ENCODE data around the gene RTN4RL2.

Gene RTN4RL2

DNA sequence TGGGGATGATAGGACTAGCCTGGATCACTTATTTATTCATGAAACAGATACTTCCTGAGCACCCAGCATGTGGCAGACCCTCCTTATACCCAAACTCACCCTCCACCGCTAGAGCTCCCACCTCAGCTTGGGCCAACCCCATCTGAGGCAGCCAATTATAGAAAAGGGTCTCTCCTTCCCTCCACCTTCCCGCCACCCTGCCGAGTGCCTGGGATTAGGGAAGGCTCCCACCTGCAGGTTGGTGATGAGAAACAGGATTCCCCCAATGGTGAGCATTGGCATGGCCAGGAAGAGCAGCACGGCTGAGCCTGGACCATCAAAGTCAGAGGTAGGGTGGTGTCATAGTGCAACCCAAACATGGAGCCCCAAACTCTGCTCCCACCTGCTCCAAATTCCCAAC, 39.3 kb upstream of the RTN4RL2 start:
- TF ChIP-seq, protein P1, sequence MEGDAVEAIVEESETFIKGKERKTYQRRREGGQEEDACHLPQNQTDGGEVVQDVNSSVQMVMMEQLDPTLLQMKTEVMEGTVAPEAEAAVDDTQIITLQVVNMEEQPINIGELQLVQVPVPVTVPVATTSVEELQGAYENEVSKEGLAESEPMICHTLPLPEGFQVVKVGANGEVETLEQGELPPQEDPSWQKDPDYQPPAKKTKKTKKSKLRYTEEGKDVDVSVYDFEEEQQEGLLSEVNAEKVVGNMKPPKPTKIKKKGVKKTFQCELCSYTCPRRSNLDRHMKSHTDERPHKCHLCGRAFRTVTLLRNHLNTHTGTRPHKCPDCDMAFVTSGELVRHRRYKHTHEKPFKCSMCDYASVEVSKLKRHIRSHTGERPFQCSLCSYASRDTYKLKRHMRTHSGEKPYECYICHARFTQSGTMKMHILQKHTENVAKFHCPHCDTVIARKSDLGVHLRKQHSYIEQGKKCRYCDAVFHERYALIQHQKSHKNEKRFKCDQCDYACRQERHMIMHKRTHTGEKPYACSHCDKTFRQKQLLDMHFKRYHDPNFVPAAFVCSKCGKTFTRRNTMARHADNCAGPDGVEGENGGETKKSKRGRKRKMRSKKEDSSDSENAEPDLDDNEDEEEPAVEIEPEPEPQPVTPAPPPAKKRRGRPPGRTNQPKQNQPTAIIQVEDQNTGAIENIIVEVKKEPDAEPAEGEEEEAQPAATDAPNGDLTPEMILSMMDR (IDR thresholded peaks at IDR 0.05; ENCODE audit: low read depth, low read length) = no peak
- no peak overlapping the region for H3K4me3 ChIP-seq (ENCODE audit: low read depth, low read length)

DNA sequence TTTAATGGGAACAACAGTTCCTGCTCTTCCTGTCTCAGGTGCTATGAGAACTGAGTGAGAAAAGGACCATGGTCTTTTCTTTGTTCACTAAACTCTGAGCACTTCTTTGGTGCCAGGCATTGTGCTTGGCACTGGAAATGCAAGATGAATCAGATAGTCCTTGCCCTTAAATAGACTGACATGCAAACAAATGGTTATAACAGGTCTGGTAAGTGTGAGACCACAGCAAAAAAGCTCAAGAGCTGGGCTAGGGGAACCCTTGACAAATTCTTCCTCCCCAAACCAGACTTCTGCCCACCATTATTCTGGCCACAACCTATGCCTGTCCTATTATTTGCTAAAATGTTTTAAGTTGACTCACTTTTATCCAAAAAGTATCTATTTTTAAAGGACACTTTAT, 38.5 kb upstream of the RTN4RL2 start:
- no peak overlapping the region for H3K4me3 ChIP-seq (ENCODE audit: low read depth, low read length)
- TF ChIP-seq, protein P1 (IDR thresholded peaks at IDR 0.05; ENCODE audit: low read depth, low read length) = no peak

DNA sequence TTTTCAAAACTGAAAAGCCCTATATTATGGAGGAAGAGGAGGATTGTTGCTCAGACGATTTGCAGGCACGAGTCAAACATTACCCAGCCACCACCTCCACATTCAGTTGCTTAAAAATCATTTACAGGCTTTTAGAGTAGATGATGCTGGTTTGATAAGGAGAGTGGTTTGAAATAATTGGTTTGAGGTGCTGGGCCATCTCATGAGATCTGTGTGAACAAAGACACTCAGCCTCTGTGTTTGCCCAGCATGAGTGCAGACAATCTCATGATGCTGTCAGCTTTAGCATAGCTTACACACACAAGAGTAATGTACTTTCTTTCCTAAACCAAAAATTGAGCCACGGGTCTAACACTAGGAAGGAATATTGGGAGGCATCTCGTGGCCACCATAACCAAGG, 37.7 kb upstream of the RTN4RL2 start:
- TF ChIP-seq, protein P1 (IDR thresholded peaks at IDR 0.05; ENCODE audit: low read depth, low read length) = no peak
- no peak overlapping the region for H3K4me3 ChIP-seq (ENCODE audit: low read depth, low read length)

DNA sequence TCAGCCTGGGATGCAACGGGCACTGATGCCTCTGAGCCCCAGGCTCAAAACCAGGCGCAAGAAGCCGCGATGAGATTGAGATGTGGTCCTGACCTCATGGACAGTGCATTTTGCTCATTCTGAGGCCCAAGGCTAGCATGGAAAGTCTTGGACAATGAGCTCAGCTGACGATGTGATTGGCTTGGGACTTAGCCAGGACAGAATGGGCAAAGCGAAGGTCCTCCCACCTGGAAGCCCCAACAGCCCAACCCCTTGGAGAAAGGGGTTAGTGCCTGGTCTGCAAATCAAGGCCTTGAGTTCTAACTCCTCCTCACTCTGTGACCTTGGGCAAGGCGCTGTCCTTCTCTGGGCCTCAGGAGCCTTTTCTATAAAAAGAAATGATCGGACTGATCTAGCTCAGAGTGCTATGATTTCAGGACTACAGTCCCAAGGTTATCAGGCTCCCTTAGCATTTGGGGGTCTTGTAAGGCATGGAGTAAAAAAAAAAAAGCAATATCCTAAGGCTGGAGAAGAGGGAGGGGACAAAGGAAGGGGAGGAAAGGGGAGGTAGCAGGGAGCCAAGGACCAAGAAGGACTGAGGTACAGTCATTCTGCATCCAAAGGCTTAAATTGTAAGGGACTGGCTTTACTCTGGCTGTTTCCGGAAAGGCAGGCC, 36.1 kb upstream of the RTN4RL2 start:
- H3K4me3 ChIP-seq (ENCODE audit: low read depth, low read length) = no peak overlapping the region
- TF ChIP-seq, protein P1 (IDR thresholded peaks at IDR 0.05; ENCODE audit: low read depth, low read length) = no peak

DNA sequence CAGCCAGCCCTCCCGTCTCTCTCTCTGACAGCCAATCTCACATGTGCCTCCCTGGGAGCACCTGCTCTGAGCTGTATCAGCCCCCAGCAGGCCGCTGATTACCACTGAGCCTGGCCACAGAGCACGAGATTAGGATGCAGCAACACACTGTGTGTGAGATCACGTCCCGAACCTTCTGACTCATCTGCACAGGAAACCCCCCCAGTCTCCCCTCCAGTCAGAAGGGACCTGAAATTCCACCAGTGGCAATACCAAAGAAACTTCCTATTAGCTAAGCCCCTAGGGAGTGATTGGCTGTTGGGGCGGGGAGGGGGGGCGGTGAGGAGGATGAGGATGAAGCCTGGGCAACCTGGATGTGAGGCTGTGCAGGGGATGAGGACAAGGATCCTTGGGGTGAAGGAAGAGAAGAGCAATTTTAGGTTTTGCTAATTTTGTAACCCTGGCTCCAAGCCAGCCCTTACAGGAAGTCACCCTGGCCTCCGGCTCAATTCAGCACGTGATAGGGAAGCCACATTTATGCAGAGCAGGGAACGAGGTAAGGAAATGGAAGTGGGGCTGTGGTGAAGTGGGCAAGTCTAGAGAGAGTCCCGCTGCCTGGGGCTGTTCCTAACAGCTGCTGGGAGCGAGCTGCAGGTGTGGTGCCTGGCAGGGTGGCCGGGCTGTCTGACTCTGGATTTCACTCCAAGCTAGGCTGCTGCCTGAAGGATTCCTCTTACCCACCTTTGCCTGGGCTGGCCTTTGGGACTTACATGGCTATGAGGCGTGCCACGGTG, 35.4 kb upstream of the RTN4RL2 start:
- H3K4me3 ChIP-seq (ENCODE audit: low read depth, low read length) = no peak overlapping the region

DNA sequence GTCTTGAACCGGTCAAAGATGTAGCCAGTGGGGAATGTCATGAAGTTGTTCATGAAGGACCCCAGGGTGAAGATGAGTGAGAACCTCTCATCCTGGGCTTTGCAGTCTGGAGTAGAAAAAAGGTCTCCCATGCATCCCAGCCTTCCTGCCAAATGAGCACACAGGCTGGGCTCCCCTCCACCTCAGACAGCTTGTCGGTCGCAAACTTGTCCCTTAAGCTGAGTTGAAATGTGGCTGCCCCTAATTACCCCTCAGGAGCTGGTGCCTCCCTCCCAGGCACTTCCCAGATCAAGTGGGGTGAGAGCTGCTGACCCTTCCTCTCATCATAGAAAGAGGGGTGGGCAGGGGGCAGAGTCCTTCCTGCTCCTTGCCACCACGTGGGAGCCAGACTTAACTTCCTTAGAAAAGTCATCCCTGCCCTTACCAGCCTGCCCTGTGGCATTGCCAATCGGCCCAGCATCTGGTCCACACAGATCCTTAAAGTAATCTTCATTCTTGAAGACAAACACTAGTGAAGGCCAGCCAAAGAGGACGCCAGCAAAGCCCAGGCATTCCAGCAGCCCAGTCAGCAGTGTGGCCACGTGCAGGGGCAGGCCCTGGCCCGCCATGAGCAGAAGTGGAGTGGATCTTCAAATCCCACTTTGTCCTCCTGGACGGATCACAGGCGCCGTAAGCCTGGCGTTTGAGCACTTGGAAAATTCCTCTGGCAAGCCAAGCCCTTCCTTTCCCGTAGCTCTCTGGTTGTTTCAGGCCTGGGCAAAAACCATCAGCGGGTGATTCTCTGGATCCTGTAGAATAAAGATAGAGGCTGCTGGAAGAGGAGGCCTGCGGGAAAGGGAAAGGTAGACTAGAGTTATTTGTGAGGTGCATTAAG, 34.5 kb upstream of the RTN4RL2 start:
- TF ChIP-seq, protein P1 (IDR thresholded peaks at IDR 0.05; ENCODE audit: low read depth, low read length) = no peak
- H3K4me3 ChIP-seq (ENCODE audit: low read depth, low read length) = no peak overlapping the region

More for the DNA sequence above, 35.4 kb upstream of the RTN4RL2 start:
- TF ChIP-seq, protein P1 (IDR thresholded peaks at IDR 0.05; ENCODE audit: low read depth, low read length) = no peak
